Left ventricle myocardium inferior (tissue), 1 donor: ENCODE results near the gene MIEF2. TPM values are rescaled to one million over a fixed set of nuclear protein-coding genes. Genes with fewer than 3 reads are reported as not detected.

Experiments used
- DNase-seq: peaks from one replicate; pipeline ENCODE4 v3.0.0-alpha.2; 2020
- H3K27ac ChIP-seq: fragments of 200-600 bp; replicated peaks from 2 replicates; pipeline ENCODE4 v1.8.0; 2021
- H3K27me3 ChIP-seq: fragments of 200-600 bp; 2 replicates; pipeline ENCODE4 v1.8.0; 2021; ENCODE audit warnings: low read depth
- H3K36me3 ChIP-seq: fragments of 200-600 bp; 2 replicates; pipeline ENCODE4 v1.8.0; 2021
- H3K4me1 ChIP-seq: fragments of 200-600 bp; 2 replicates; pipeline ENCODE4 v1.8.0; 2021
- H3K4me3 ChIP-seq: fragments of 200-600 bp; 2 replicates; pipeline ENCODE4 v1.8.0; 2021; ENCODE audit warnings: mild to moderate bottlenecking, moderate library complexity
- H3K9me3 ChIP-seq: fragments of 200-600 bp; replicated peaks from 2 replicates; pipeline ENCODE4 v1.8.0; 2021
- intact Hi-C: fragments of 100-400 bp; cut with micrococcal nuclease; formaldehyde crosslinking; loops from one replicate; pipeline ENCODE4 v1.11.0; 2022
- total RNA-seq: library from RNA; stranded (reverse); fragmentation: NEBNext Ultra II Directional; extraction: Animal tissue kit (Norgen Biotek cat#: 25700); gene quantifications from one replicate; pipeline ENCODE4 v1.2.1, GENCODE V29; 2021
- TF ChIP-seq, protein P1 (sequence below): fragments of 200-600 bp; IDR thresholded peaks from 2 replicates; pipeline ENCODE4 v1.8.0; 2021; ENCODE audit warnings: antibody characterized with exemption, mild to moderate bottlenecking, borderline replicate concordance
- donor health status: DM: no; HTN: yes; CAD: no; lungs with severe emphysema.

MIEF2 gene
- total RNA-seq, 1 donor from 2014 or later, result 37.0 TPM

GRCh38 chr17:18267927-18268711 lies 7.7 kb downstream of the MIEF2 start:
- TF ChIP-seq, protein P1, sequence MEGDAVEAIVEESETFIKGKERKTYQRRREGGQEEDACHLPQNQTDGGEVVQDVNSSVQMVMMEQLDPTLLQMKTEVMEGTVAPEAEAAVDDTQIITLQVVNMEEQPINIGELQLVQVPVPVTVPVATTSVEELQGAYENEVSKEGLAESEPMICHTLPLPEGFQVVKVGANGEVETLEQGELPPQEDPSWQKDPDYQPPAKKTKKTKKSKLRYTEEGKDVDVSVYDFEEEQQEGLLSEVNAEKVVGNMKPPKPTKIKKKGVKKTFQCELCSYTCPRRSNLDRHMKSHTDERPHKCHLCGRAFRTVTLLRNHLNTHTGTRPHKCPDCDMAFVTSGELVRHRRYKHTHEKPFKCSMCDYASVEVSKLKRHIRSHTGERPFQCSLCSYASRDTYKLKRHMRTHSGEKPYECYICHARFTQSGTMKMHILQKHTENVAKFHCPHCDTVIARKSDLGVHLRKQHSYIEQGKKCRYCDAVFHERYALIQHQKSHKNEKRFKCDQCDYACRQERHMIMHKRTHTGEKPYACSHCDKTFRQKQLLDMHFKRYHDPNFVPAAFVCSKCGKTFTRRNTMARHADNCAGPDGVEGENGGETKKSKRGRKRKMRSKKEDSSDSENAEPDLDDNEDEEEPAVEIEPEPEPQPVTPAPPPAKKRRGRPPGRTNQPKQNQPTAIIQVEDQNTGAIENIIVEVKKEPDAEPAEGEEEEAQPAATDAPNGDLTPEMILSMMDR, result no peak
- H3K27me3 ChIP-seq, result no peaks in the 10 kb centered on the region
- H3K9me3 ChIP-seq, result no peaks in the 10 kb centered on the region
- intact Hi-C loops, result no loop called here
- H3K27ac ChIP-seq, result no peak overlapping the region
- no peak for DNase-seq
- H3K4me1 ChIP-seq, result peaks cover 10% of the 10 kb centered on the region
- H3K4me3 ChIP-seq, result no peak overlapping the region
- H3K36me3 ChIP-seq, result peaks cover 25% of the 10 kb centered on the region

DNA sequence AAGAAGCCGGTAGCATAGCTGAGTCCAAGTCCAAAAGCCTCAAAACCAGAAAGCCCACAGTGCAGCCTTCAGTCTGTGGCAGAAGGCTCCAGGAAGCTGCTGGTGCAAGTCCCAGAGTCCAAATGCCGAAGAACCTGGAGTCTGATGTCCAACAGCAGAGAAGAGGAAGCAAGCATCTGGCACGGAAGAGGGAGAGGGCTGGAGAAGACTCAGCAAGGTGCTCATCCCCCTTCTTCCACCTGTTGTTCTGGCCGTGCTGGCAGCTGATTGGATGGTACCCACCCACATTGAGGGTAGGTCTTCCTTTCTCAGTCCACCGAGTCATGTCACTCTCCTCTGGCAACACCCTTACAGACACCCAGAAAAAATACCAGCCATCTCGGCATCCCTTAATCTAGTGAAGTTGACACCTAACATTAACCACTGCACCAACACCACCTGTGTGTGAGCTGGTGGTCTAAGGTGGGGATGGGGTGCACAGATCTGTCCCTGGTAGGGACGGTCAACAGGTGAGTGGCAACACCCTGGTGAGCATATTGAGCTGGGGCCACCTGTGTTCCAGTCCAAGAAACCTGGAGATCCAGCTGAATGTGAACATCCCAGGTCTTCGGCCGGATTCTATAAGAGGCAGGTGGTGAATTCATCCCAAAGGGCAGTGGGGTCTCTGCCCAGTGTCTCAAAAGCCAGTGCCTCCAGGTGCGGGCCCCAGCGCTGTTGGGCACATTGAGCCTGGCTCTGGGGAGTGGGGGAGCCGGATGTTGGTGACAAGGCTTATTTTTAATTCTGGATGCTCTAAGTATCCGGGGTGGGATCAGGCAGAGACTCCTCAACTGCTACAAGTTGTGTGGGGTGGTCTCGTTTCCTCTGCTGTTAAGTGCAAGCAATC lies 9.8 kb downstream of the MIEF2 start:
- no peak overlapping the region for H3K27ac ChIP-seq
- TF ChIP-seq, protein P1, result no peak
- H3K27me3 ChIP-seq, result no peaks in the 10 kb centered on the region
- no peak for DNase-seq
- intact Hi-C loops, result no loop called here
- peaks cover 5% of the 10 kb centered on the region for H3K4me1 ChIP-seq
- no peak overlapping the region for H3K4me3 ChIP-seq
- H3K9me3 ChIP-seq, result no peaks in the 10 kb centered on the region
- peaks cover 20% of the 10 kb centered on the region for H3K36me3 ChIP-seq

DNA sequence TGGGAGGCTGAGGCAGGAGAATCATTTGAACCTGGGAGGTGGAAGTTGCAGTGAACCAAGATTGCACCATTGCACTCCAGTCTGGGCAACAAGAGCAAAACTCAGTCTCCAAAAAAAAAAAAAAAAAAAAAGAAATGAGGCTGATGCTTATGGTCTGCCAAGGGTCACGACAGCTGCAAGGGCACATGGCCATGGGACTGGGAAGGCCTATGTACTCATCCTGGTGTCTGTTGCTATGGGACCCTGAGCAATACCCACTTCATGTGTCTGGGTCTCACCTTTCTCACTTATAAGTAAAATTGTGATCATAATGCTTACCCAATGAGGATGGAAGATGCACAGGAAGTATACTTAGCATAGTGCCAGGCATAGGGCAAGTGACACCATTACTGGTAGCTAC lies 16.6 kb downstream of the MIEF2 start:
- Histone ChIP-seq H3K4me1 (peaks cover 6% of the 10 kb centered on the region), H3K4me3 (no peak overlapping the region), H3K27ac (no peak overlapping the region), H3K9me3 (no peaks in the 10 kb centered on the region), H3K27me3 (no peaks in the 10 kb centered on the region), H3K36me3 (peaks cover 79% of the 10 kb centered on the region)
- TF ChIP-seq, protein P1, result no peak
- intact Hi-C loops, result no loop called here
- no peak for DNase-seq

DNA sequence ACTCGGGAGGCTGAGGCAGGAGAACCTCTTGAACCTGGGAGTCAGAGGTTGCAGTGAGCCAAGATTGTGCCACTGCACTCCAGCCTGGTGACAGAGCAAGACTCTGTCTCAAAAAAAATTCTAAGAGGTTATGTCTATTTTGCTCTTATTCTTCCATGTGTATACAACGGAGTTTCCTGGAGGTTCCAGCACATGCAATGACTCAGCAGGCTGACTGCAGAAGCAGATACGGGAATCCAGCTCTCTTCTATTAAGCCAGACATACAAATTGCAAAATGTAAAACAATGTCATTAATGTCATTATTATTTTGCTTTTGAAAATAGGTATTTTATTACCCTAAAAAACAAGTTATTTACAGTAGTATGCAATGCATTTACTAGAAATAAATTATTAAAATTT lies 18.4 kb downstream of the MIEF2 start:
- no peaks in the 10 kb centered on the region for H3K9me3 ChIP-seq
- DNase-seq, result no peak
- no peaks in the 10 kb centered on the region for H3K27me3 ChIP-seq
- peaks cover 6% of the 10 kb centered on the region for H3K4me1 ChIP-seq
- H3K4me3 ChIP-seq, result no peak overlapping the region
- no peak overlapping the region for H3K27ac ChIP-seq
- TF ChIP-seq, protein P1, result no peak
- H3K36me3 ChIP-seq, result peaks cover 91% of the 10 kb centered on the region
- intact Hi-C loops, result no loop called here

DNA sequence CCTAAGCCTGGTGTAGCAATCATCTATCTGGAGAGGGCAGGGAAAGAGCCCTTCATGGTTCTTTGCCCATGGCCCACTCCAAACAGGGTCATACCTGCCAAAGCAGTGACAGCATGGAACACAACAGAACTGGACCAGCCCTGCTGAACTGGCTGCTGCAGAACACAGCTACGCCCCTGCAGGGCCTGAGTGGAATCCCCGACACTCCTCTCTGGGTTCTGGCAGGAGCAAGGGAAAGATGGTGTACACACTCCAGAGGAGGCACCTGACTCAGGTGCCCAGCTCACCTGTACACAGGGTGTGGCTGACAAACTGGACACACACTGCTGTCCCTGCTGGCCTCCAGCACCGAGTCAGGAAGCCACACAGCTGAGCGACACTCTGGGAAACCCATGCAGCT lies 19.8 kb downstream of the MIEF2 start:
- Histone ChIP-seq H3K27ac (no peak overlapping the region), H3K4me1 (peaks cover 6% of the 10 kb centered on the region), H3K9me3 (no peaks in the 10 kb centered on the region), H3K27me3 (no peaks in the 10 kb centered on the region), H3K4me3 (no peak overlapping the region), H3K36me3 (peaks cover 93% of the 10 kb centered on the region)
- intact Hi-C loops, result no loop called here
- TF ChIP-seq, protein P1, result no peak
- no peak for DNase-seq
